GM15510 (cell line): ENCODE results near the gene C16orf86.

Experiments
- POLR2A ChIP-seq: IDR thresholded peaks from 3 replicates; pipeline ENCODE4 v1.6.1; 2011; ENCODE audit warnings: borderline replicate concordance; ENCODE audit not compliant: insufficient read length; ENCODE audit errors: extremely low read depth

Gene C16orf86

DNA sequence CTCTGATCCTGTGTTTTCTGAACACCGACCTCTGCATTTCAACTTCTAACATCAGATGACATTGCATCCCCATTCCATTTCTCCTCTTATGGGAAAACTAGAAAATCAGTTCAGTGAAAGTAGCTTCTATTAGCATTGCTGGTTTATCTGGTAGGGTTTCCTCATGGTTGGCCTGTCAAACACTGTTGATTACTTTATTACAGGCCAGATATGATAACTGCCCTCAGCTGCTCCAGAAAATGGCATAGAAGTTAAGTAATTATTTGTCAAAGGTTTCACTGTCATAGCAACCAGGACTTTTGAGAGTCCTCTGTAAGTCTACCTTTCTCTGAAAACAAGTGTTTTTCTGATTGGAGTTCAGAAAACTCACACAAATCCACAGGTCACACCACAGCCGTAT is 49.5 kb downstream of the C16orf86 start:
- no peak for TF ChIP-seq POLR2A
